Thyroid gland (tissue), 4 donors: ENCODE data around the gene FGR.

Source experiments
- POLR2A ChIP-seq, 2 donors: fragments of 450-650 bp; IDR thresholded peaks; one replicate each; pipeline ENCODE4 v1.6.1; 2017; ENCODE audit warnings: antibody characterized with exemption in 2 of 2, mild to moderate bottlenecking in 2 of 2, moderate library complexity in 1 of 2
- TF ChIP-seq, protein P1 (sequence below), 6 experiments: fragments of 200-600 bp in 3 of 6; fragments of 450-650 bp in 3 of 6; sonication (generic) in 3 of 6; IDR thresholded peaks; one replicate each; pipeline ENCODE4 v1.5.1; 2016 to 2019; ENCODE audit warnings: antibody characterized with exemption in 6 of 6, mild to moderate bottlenecking in 2 of 6, inconsistent platforms in 1 of 6, moderate library complexity in 1 of 6

DNA sequence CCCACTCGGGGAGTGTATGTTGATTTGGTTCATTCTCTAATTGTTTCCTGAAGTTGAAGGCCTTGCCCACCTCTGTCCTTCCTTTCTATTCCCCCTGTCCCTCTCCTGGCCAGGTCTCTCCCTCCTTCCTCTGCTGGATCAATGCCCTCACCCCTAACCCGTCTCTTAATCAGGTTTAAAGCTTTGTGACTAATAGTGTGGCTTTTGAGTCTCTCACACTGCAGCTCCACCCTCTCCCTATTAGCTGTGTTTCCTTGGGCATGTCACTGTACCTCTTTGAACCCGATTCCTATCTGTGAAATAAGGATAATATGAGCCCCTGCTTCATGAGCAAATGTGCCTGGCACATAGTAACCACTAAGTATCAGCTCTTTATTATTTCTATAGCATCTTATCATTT, 51.5 kb downstream of the FGR start:
- TF ChIP-seq, protein P1, sequence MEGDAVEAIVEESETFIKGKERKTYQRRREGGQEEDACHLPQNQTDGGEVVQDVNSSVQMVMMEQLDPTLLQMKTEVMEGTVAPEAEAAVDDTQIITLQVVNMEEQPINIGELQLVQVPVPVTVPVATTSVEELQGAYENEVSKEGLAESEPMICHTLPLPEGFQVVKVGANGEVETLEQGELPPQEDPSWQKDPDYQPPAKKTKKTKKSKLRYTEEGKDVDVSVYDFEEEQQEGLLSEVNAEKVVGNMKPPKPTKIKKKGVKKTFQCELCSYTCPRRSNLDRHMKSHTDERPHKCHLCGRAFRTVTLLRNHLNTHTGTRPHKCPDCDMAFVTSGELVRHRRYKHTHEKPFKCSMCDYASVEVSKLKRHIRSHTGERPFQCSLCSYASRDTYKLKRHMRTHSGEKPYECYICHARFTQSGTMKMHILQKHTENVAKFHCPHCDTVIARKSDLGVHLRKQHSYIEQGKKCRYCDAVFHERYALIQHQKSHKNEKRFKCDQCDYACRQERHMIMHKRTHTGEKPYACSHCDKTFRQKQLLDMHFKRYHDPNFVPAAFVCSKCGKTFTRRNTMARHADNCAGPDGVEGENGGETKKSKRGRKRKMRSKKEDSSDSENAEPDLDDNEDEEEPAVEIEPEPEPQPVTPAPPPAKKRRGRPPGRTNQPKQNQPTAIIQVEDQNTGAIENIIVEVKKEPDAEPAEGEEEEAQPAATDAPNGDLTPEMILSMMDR (IDR thresholded peaks at IDR 0.05) = no peak
- TF ChIP-seq POLR2A (IDR thresholded peaks at IDR 0.05) = no peak
